Keratinocyte (primary cell): Measurements from ENCODE around the gene CA12.

Experiments used
- EZH2 ChIP-seq: IDR thresholded peaks from one replicate; pipeline ENCODE4 v1.6.1; 2012; ENCODE audit warnings: inconsistent platforms, mild to moderate bottlenecking, low read length, moderate library complexity
- TF ChIP-seq, protein P1 (sequence below), 3 experiments: IDR thresholded peaks in 1 of 3; conservative IDR thresholded peaks in 1 of 3; optimal IDR thresholded peaks in 1 of 3; 2 replicates in 2 of 3; 3 replicates in 1 of 3; pipeline versions ENCODE3 to v1.5.1; 2011; ENCODE audit warnings: low read length in 3 of 3, mild to moderate bottlenecking in 3 of 3, moderate library complexity in 2 of 3, control low read depth in 1 of 3, inconsistent platforms in 1 of 3; ENCODE audit not compliant: insufficient read depth in 2 of 3; ENCODE audit errors: extremely low read depth in 1 of 3

GRCh38 chr15:63291507-63291906 lies 90.1 kb downstream of the CA12 start:
- TF ChIP-seq, protein P1, sequence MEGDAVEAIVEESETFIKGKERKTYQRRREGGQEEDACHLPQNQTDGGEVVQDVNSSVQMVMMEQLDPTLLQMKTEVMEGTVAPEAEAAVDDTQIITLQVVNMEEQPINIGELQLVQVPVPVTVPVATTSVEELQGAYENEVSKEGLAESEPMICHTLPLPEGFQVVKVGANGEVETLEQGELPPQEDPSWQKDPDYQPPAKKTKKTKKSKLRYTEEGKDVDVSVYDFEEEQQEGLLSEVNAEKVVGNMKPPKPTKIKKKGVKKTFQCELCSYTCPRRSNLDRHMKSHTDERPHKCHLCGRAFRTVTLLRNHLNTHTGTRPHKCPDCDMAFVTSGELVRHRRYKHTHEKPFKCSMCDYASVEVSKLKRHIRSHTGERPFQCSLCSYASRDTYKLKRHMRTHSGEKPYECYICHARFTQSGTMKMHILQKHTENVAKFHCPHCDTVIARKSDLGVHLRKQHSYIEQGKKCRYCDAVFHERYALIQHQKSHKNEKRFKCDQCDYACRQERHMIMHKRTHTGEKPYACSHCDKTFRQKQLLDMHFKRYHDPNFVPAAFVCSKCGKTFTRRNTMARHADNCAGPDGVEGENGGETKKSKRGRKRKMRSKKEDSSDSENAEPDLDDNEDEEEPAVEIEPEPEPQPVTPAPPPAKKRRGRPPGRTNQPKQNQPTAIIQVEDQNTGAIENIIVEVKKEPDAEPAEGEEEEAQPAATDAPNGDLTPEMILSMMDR (optimal IDR thresholded peaks at IDR 0.05 in 1 of 3, IDR thresholded peaks at IDR 0.05 in 1 of 3, conservative IDR thresholded peaks at IDR 0.05 in 1 of 3; ENCODE audit: extremely low read depth in 1 of 3, insufficient read depth in 2 of 3, low read length in 3 of 3) = no peak
- TF ChIP-seq EZH2 = no peak
